HG03039 (cell line): ENCODE results near the gene BIRC7.

Experiments used
- ATAC-seq: cut with Tn5 transposase; IDR thresholded peaks from one replicate; pipeline ENCODE4 v1.9.1; 2021; ENCODE audit warnings: mild to moderate bottlenecking, moderate library complexity; ENCODE audit not compliant: unreplicated experiment

The BIRC7 gene

DNA sequence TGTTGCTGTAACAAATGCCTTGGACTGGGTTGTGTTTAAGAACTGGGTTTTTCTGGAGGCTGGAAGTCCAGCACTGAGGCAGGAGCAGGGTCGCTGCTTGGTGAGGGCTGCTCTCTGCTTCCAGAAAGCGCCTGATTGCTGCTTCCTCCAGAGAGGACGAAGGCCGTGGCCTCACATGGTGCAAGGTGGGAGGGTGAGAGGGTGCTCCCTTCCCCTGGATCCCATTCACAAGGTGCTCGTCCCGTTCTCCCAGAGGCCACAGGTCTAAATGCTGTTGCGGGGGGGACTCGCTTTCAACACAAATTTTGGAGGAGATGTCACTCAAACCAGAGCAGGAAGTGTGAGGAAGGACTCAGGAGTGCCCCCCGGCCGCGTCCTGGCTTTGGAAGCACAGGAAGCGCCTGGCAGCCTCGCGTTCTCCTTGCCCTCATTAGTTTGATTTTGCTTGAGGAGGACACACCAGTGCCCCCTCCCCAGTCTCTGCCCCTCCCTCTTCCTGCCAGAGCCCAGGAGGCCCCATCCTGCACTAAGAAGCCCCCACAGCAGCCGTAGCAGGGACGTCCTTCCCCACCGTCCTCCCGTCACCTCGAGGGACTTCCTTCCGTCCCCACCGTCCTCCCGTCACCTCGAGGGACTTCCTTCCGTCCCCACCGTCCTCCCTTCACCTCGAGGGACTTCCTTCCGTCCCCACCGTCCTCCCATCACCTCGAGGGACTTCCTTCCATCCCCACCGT lies 26.3 kb downstream of the BIRC7 start:
- no peak for ATAC-seq

DNA sequence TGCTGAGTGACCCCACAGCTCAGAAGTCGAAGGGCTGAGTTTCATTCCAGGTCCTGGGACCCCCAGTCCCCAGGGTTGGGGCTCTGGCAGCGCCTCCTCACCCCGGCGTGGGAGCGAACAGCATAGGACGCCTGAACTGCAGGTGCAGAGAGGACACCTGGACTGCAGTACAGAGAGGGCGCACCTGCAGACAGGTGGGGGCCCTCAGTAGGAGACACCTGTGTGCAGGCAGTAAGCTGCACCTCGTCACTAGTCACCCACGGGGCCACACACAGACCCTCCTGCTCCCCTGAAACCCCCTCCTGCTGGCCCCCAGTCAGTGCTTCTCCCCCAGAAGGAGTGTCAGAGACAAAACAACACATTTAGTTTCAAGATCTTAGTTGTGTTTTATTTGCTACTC lies 27.1 kb downstream of the BIRC7 start:
- ATAC-seq: no peak

DNA sequence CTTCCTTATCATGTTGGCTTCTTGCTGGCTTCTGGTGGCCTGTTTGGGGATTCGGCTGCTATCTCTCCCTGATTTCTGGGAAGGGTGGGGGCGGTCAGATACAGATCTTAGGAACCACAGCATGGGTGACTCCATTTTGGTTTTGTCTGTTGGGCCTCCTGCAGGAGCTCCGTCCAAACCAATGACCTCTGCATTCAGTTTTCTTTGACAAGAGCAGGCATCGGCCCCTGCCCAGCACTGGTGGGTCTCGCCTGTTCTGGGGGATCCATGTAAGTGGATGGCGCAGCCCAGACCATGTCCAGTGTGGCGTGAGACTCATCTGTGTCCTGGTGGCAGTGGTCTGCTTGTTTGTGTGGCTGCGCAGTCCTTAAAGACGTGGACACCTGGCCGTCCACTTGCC lies 28.3 kb downstream of the BIRC7 start:
- ATAC-seq: no peak

DNA sequence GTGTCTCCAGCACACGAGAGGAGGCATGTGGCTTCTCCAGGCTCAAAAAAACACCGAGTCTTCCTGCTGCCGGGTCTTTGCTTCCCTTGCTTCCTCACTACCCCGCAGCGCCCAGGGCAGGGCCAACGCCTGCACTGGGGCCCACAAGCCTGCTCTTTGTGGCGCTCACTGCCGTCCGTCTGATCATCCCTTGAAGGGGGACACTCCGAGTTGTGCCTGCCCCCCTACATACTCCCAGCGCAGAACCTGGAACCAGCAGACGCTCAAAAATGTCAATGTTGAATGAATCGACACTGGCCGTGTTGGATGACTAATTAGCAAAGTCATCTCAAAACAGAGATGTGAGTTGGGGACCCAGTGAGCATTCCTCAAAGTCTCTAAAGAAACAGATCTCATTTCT lies 28.8 kb downstream of the BIRC7 start:
- ATAC-seq: no peak

DNA sequence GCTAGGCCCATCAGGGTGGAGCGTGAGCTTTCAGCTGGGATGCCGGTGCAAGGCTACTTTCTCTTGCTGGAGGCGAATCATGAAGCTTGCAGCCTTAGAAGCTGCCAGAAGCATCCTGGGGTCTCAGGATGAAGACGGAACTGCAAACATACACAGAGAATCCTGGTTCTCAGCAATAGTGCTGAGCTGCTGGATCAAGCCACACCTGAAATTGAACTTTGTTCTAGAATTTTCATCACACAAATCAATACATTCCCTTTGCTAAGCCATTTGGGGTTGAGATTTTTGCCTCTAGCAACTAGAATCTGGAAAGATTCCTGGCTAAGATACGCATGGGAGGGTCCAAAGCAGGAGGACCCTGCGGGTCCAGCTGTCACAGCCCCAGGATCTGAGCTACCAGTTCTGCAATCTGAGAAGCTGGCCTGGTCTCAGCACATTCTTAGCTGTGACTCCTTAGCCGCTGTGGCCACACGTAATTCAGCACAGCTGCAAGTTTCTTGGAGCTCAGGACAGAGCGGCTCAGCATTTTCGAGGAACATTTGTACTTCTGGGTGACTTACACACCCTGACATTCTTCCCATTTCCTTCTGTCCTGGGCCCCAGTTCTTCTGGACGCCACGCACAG lies 30.3 kb downstream of the BIRC7 start:
- no peak for ATAC-seq

DNA sequence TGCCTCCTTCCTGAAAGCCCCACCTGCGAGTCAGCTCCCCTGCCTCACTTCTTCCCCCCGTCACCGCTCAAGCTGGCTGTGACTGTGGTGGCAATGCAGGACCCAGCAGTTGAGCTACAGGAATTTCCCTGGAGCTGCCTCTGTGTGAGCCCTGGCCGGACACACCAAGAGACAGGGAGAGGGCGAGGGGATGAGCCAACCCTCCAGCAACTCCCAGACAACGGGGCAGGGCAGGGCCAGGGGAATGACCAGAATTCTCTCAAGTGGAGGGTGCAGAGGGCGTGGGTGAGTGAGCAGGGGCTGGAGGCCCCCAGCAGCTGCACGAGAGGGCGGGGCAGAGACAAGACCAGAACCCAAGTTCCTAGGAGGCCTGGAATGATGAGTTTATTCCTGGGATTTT lies 32.0 kb downstream of the BIRC7 start:
- ATAC-seq: no peak

DNA sequence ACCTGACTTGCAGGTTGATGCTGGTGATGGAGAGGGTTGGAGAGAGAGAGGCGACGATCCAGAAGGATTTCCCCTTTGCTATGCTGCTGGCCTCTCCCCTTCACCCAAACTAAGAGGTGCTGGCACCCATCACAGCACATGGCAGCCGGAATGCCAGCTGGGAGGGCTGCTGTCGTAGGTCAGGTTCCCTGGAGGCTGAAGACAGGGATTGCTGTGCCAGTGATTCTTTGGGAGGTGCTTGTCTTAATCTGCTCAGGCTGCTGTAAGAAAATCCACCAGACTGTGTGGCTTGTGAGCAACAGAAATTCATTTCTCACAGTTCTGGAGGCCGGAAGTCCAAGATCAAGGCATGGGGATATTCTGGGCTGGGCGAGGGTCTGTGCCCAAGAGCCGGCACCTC lies 32.6 kb downstream of the BIRC7 start:
- ATAC-seq: no peak

DNA sequence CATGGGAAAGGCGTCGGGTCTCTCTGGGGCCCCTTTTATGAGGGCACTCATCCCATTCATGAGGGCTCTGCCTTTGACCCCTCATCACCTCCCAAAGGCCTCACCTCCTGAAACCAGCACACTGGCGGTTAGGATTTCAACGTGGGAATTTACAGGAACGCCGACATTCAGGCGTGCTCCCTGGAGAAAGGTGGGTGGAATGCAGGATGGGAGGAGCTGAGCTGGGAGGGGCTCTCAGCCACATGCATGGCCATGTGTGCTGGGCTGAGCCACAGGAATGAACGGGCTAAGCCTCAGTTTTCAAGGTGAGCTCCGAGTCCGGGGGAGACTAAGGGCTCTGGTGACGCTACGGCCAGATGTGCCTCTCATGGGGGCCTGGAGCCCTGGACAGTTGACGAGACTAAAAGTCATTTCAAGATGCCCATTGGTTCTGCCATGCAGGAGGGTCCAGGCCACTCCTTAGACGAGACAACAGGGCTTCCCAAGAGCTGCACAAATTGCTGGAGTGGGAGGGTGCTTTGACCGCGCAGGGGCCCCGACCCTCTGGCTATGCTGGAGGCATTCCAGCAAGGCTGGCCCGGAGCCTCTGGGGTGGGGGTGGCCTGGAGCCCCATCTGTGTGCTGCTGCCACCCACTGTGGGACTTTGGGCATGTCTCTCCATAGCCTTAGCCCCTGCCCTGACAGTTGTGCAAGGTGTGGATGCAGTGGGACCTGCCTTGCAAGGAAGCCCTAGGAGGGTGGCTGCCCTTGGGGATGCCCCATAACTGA lies 33.1 kb downstream of the BIRC7 start:
- no peak for ATAC-seq

DNA sequence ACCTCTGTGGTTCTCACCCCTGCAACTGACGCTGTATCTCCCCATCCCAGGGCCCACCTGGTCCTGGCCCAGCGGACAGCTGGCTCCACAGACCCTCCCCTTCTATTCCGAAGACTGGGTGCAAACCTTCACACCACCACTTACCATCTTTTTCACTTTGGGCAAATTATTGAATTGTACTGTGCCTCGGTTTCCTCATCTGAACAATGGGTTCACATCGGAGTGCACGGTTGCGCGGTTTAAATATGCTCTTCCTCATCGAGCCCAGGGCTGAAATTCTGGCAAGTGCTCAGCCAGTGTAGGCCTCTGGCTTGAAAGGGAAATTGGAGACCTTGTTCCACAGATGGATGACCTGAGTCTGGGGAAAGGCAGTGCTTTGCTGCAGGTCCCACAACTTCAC lies 34.0 kb downstream of the BIRC7 start:
- no peak for ATAC-seq

DNA sequence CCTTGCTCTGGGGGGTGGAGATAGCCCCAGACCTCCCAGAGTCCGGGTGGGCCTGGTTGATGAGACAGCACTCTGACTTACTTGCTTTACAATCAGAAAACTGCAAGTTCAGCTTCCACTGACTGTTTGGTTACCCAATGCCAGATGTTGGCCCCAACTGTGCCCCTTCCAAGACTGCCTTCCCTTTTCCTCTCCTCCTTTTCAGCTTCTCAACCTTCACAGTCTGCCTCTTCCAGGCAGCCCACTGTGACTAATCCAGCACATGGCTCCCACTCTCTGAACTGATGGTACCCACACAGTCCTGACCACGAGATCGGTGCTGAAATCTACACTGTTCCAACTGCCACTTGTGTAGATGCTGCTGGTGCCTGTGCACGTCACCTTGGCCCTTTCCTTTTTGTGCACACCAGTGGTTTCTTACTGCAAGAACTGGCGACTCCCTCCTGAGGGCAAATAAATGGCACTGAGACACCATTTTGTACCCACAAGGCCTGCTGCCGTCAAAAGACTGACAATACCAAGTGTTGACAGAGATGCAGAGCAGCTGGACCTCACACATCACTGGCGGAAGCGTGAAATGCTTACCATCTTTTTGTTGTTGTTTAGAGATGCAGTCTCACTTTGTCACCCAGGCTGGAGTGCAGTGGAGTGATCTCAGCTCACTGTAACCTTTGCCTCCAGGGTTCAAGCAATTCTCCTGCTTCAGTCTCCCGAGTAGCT lies 35.1 kb downstream of the BIRC7 start:
- ATAC-seq: no peak

DNA sequence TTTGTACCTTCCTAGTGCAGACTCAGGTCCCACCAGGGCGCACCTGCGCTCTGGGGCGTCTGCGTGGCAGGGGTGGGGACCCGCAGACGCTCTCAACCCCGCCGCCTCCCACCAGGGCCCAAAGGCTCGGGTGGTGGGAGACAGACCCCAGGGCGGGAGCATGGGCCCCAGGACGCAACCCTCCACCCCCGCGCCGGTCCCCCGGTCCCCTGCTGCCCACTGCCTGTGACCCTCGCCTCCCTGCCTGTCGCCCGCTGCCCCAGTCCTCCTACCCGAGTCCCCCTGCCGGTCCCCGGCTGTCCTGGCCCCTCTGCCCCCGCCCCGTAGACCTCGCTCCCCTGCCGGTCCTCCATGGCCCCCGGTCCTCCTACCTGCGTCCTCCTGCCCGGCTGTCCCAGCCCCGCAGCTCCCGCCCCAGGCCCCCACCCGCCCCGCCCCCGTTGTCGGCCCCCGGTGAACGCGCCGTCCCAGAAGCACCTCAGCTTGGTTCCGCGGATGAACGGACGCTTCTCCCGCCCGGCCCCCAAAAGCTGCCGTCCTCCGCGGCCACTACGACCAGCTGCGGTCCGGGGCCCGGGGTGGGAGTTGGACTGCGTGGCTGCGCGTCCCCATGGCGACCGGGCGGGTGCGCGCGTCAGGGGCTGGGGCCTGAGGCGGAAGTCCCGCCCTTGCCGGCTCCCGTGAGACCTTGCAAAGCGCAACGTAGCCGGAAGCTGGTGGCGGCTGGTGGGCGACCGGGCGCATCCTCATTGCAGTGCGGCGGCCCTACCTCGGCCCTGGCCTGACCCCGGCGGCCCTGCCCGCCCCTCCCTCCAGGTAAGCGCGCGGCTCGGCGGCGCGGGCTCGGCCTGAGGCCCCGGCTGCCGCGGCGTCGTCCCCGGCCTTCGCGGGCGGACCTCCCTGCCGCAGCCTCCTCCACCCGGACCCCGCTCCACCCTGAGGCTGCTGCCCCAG lies 36.7 kb downstream of the BIRC7 start, which contains the start of gene ARFGAP1:
Gene ARFGAP1 (plus strand): TSS at position 709 of the 954 bp plus-strand sequence. CDS start 2,768 bp downstream, outside the sequence.
- peak; percentile 66 for ATAC-seq

DNA sequence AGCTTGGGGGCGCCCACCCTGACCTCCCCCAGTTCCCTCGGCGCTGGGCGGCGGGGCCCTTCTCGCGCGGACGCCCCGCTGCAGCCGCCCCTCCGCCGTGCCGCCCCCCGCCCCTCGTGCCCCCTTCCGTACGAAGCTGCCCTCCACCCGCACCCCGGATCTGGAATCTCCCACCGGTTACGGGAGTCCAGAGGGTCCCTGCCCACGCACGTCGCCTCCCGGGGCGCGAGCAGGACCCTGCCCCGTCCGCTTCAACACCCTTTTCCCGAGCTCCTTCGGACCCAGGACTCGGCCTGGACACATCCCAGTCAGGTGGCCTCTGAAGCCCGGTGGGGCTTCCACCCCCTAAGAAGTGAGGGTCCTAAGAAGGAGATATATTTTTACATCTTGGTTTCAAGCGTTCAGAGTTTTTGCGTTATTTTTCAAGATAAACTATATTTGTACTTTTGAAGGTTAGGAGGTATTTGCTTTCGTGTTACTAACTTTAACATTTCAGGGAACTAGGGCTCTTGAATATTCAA lies 37.4 kb downstream of the BIRC7 start:
- ATAC-seq: no peak

DNA sequence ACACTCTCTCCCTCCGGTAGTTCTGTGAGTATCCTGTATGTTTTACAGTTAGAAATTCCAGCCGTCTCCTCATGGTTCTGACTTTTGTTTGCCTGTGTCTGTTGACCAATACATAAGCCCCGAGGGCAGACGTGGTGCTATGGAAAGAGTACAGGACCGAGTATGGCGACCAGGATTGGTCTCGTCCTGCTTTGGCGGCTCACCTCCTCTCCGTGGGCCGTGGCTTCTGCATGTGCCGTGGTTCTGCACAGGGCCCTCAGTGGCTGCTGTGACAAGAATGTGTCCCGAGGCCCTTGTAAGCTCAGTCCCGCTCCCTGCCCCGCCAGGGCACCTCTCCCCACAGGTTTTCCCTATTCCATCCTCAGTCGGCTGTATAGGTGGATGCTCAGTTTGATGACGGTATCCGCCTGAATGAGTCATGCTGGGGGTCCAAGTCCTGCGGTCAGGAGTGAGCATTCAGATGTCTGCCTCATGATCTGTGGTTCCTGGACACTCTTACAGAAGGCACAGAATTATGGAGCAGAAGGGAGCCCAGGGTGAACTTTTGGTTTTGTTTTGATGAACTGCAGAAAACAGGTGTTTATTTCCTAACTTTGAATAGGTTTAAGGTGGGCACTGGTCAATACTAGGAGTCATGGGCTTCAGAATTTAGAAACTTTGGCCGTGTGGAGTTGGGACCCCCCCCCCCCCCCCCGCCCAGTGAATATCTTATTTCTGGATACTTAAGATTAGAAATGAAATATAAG lies 38.1 kb downstream of the BIRC7 start:
- no peak for ATAC-seq

DNA sequence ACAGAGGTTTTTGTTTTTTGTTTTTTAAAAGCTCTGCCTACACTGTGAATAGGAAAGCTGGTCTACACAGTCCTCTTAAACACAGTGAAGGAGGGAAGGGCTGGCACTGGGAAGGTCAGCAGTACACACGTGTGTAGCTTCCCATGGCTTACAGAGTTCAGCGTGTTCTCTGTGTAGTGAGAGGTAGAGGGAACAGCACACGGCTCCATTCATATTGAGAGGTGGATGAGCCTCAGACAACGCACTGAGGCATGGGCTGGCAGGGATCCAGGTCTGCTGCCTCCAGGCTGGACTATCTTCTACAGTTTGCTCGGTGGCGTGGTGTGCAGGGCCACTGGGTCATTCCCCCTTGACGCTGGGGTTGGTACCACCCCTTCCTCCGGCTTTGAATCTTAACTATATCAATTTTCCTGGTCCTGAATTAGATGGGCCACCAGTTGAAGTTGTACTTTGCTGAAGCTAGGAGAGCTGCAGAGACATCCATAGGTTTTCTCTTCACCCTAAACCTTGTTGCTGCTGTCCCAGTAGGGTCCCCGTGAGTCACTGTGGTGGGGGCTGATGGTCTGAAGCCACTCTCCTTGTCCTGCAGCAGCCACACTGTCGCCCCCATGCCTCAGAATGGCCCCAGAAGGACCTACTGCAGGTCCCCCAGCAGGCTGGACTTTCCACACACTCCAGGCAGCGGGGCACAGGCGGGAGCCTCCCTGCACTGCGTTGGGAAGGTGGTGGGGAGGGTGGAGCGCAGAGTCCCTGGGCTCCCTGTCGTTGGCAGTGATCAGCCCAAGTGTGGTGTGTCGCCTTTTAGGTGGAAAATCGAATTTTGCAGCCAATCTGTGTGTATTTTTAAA lies 38.9 kb downstream of the BIRC7 start:
- ATAC-seq: no peak

DNA sequence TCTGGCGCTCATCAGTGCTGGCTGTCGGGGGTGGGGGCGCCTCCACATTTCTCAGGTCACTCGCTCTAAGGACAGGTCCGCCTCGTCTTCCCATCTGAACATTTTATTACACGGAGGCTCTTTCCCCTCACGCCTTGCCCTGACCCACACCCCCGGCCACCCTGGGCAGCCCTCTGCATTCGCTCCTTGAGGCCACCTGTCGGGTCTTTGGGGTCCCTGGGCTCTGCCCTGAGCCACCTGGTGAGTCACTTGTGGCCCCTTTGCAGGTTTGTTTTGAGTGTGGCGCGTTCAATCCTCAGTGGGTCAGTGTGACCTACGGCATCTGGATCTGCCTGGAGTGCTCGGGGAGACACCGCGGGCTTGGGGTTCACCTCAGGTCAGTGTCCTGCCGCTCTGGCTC lies 40.1 kb downstream of the BIRC7 start:
- no peak for ATAC-seq

DNA sequence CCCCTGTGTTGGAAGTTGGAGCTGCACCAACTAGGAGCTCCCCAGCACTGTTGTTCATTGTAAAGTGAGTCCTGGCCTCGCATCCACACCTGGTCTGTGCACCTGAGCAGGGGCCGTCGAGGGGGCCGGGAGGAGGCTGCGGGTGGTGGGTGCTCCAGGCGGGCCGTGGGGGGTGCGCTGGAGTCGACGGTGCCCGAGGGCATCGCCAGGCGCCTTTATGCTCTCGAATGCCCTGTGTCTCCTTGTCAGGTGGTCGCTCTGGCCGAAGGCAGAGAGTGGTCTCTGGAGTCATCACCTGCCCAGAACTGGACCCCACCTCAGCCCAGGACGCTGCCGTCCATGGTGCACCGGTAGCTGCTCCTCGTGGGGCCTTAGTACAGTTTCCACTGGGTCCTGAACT lies 41.3 kb downstream of the BIRC7 start:
- ATAC-seq: no peak

DNA sequence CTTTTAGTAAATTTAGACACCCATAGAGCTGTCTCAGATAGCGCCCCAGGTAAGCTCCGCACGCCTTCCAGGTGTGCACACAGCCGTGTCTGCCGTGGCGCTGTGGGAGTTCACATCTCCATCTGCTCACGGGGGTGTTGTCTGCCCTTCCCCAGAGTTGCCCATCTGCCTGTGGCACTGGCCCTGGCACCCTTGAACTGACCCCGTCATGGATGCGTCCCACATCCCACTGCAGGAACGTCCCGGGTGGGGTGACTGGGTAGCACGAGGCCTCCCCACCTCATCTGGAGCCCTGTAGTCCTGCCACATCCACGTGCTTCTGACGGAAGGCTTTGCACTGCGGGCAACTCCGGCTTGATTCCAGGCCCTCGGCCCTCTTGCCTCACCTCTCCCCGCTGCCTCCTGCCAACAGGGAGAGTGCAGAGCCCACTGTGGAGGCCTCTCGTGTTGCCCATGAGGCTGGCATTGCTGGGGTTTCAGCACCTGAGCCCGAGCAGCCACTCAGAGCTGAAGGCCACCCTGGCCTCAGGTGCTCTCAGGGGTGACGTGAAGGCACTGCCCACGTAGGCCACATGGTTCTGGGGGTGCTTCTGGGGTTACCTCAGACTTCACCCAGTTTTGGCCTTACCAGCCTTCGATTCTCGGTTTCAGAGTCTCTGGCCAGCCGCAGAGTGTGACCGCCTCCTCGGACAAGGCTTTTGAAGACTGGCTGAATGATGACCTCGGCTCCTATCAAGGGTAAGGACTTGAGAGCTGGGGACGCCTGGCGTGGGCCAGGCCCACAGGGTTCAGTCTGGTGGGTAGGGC lies 42.0 kb downstream of the BIRC7 start:
- ATAC-seq: no peak

DNA sequence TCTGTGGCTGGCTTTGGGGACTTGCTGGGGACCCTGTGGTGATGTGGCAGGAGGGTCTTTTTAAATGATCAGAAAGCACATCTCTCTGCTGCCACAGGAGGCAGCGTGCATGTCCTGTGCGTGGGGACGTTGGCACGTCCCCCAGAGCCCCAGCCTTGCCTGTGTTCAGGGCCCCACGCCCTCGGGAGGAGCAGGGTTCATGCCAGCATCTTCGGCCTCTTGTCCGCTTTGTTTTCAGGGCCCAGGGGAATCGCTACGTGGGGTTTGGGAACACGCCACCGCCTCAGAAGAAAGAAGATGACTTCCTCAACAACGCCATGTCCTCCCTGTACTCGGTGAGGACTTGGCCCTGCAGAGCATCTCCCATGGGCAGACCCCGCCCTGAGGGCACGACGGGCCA lies 43.0 kb downstream of the BIRC7 start:
- ATAC-seq: no peak
